Heart right ventricle (tissue), 16 donors: Measurements from ENCODE around the gene TRMT112. TPM values are rescaled to one million over a fixed set of nuclear protein-coding genes. Genes with fewer than 3 reads are reported as not detected.

Experiments
- ATAC-seq, 8 donors: fragments of 200-7000 bp; cut with Tn5 transposase; one replicate each; pipeline ENCODE4 v1.9.1; 2020; ENCODE audit warnings: mild to moderate bottlenecking in 8 of 8, moderate library complexity in 8 of 8, moderate number of reproducible peaks in 1 of 8
- DNase-seq, 2 donors: peaks; one replicate each; pipeline ENCODE4 v3.0.0-alpha.2; 2020
- H3K27ac ChIP-seq, 10 donors: fragments of 200-600 bp; sonication (generic) in 2 of 10; one replicate each; pipeline versions ENCODE4 v1.5.0 to v1.8.0; 2020 to 2022; ENCODE audit warnings: mild to moderate bottlenecking in 3 of 10
- H3K27me3 ChIP-seq, 7 donors: fragments of 200-600 bp; one replicate each; pipeline ENCODE4 v1.8.0; 2021 to 2022; ENCODE audit warnings: mild to moderate bottlenecking in 2 of 7
- H3K36me3 ChIP-seq, 9 donors: fragments of 200-600 bp; sonication (generic) in 1 of 9; one replicate each; pipeline versions ENCODE4 v1.5.0 to v1.8.0; 2020 to 2022; ENCODE audit warnings: mild to moderate bottlenecking in 2 of 9
- H3K4me1 ChIP-seq, 9 donors: fragments of 200-600 bp; sonication (generic) in 1 of 9; one replicate each; pipeline versions ENCODE4 v1.5.0 to v1.8.0; 2020 to 2022; ENCODE audit warnings: mild to moderate bottlenecking in 4 of 9
- H3K4me3 ChIP-seq, 10 donors: fragments of 200-600 bp; sonication (generic) in 2 of 10; one replicate each; pipeline versions ENCODE4 v1.5.0 to v1.8.0; 2020 to 2022; ENCODE audit warnings: mild to moderate bottlenecking in 7 of 10, moderate library complexity in 2 of 10
- H3K9me3 ChIP-seq, 11 donors: fragments of 200-600 bp in 10 of 11; sonication (generic) in 2 of 11; one replicate each; pipeline versions ENCODE4 v1.5.0 to v1.8.0; 2013 to 2022; ENCODE audit warnings: mild to moderate bottlenecking in 2 of 11, control low read depth in 1 of 11, moderate library complexity in 1 of 11
- CTCF ChIP-seq, 9 donors: fragments of 200-600 bp; sonication (generic) in 2 of 9; IDR thresholded peaks; one replicate each; pipeline versions ENCODE4 v1.5.0 to v1.8.0; 2021 to 2022; ENCODE audit warnings: antibody characterized with exemption in 9 of 9, mild to moderate bottlenecking in 5 of 9, moderate library complexity in 1 of 9
- WGBS, 2 donors: extraction: QIAGEN DNeasy Blood & Tissue Kit; methylation state at CpG; one replicate each; pipeline ENCODE4 v1.1.7; 2013; ENCODE audit warnings: inconsistent platforms in 1 of 2; 5-methylcytosine and 5-hydroxymethylcytosine counted together
- intact Hi-C, 10 donors: fragments of 100-400 bp; cut with DNase I; formaldehyde crosslinking; loops; one replicate each; pipeline versions ENCODE4 v1.11.1 to v1.14.2; 2022
- polyA plus RNA-seq, 2 donors: library from polyadenylated mRNA; stranded (reverse); fragments of 200-250 nt; gene quantifications; one replicate each; pipeline ENCODE4 v1.2.3, GENCODE V29; 2013
- total RNA-seq, 10 donors: library from RNA; stranded (reverse); fragmentation: NEBNext Ultra II Directional in 3 of 10; extraction: Animal tissue kit (Norgen Biotek cat#: 25700) in 3 of 10; gene quantifications; one replicate each; pipeline versions ENCODE4 v1.2.1 to v1.2.4, GENCODE V29; 2021 to 2023
- donor health status: Arrhythmogenic right ventricular cardiomyopathy.
- donor health status: ischemic (EF 13 %, LVEDD 7.1; RV severe dilation, severe dysfunction).
- donor health status: healthy with polysubstance abuse.
- donor health status: DM: no; HTN: yes; CAD: no.
- donor health status: DM: no; HTN: no; CAD: no.
- donor health status: ischemic (EF 25% LVEDD 6.9; RV normal size, moderate dysfunction).
- donor health status: ischemic (EF 25% LVEDD 5.7; RV mildly dilated, moderate dysfunction).
- donor health status: healthy.
- donor health status: DM: yes; HTN: yes; CAD: no.
- donor health status: Ischemic cardiomyopathy.
- donor health status: ischemic (EF 35%, LVEDD 5.7; RV mildly dilated, moderate dysfunction).
- donor health status: nonischemic (EF 11% LVEDD 7.7; RV severe dilation, severe dysfunction).
- donor health status: DM: yes; HTN: yes; CAD: no.
- donor health status: PGD.
- donor health status: ischemic (EF 29% LVEDD 5.4; RV normal size, mild dysfunction).
- donor health status: nonischemic (EF 23%, LVEDD 6.1; RV moderate dilation, normal function).

The TRMT112 gene
- total and polyA plus RNA-seq, 12 donors = 68.7 to 208 (median 92.2) TPM

- no peaks in the 10 kb centered on the region for H3K9me3 ChIP-seq
- H3K27me3 ChIP-seq = peaks cover 0 to 2% (median 0%) of the 10 kb centered on the region in 7 donors
- peak overlapping the region in 1 of 10 donors; percentile 85 for H3K27ac ChIP-seq
- no peak for TF ChIP-seq CTCF (IDR thresholded peaks at IDR 0.05)
- intact Hi-C loops = no loop called here
- no peak overlapping the region for H3K4me3 ChIP-seq
- 88 to 94% methylated on average over 8 of the region's 8 CpGs for WGBS, 2 donors
- H3K4me1 ChIP-seq = peaks cover 5 to 42% (median 12%) of the 10 kb centered on the region in 9 donors
- ATAC-seq (no peak), DNase-seq (no peak)
- peaks cover 0 to 6% (median 0%) of the 10 kb centered on the region in 9 donors for H3K36me3 ChIP-seq
Measured at GRCh38 chr11:64338716-64339115, 21.4 kb upstream of the TRMT112 start.

GRCh38 chr11:64337538-64338249 is 20.3 kb upstream of the TRMT112 start:
- no peak for DNase-seq
- 70% methylated on average over 8 of the region's 8 CpGs for WGBS, 2 donors
- Histone ChIP-seq H3K27me3 (peaks cover 0 to 2% (median 0%) of the 10 kb centered on the region in 7 donors), H3K36me3 (no peaks in the 10 kb centered on the region), H3K4me1 (peaks cover 5 to 40% (median 8%) of the 10 kb centered on the region in 9 donors), H3K27ac (no peak overlapping the region), H3K4me3 (no peak overlapping the region), H3K9me3 (no peaks in the 10 kb centered on the region)
- no peak for ATAC-seq
- no peak for TF ChIP-seq CTCF (IDR thresholded peaks at IDR 0.05)
- intact Hi-C loops = no loop called here

DNA sequence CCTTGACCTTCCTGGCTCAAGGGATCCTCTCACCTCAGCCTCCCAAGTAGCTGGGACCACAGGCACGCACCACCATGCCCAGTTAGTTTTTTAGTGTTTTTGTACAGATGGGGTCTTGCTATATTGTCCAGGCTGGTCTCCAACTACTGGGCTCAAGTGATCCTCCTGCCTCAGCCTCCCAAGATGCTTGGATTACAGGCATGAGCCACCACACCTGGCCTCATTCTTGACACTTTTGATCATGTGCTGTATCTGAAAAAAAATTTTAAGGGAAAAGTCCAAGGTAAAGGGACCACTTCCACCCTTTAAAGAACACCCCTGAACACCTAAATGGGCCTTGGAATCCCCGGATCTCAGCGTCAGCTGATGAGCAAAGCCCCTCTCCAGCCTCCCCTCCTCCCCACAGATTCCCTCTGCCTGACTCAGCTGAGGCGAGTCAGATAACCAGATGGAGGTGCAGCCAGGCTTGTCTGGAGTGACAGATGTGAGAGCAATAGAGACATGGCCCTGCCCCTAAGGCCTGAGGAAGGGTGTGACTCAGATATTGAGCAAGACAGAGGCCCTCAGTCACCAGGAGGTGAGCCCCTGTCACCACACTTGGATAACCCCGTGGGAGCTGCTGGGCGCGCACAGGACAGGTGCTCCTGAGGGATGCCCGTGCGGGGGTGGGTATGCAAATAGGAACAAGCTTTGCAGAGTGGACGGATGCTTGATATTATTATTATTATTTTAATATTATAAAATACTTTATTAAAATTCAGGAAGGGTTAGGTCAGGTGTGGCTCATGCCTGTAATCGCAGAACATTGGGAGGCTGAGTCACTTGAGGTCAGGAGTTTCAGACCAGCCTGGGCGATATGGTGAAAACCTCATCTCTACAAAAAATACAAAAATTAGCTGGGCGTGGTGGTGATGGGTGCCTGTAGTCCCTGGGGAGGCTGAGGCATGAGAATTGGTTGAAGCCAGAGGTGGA is 17.7 kb upstream of the TRMT112 start:
- ATAC-seq (peak in 6 of 8 donors; percentile 25 to 90 (median 66)), DNase-seq (no peak)
- intact Hi-C loops = no loop called here
- TF ChIP-seq CTCF (IDR thresholded peaks at IDR 0.05) = no peak
- Histone ChIP-seq H3K4me3 (no peak overlapping the region), H3K27ac (no peak overlapping the region), H3K27me3 (no peaks in the 10 kb centered on the region), H3K9me3 (no peaks in the 10 kb centered on the region), H3K4me1 (peaks cover 0 to 34% (median 7%) of the 10 kb centered on the region in 9 donors), H3K36me3 (no peaks in the 10 kb centered on the region)
- 55 to 67% methylated on average over 13 of the region's 13 CpGs for WGBS, 2 donors

- H3K4me3 ChIP-seq = no peak overlapping the region
- H3K9me3 ChIP-seq = no peaks in the 10 kb centered on the region
- intact Hi-C loops = no loop called here
- ATAC-seq = no peak
- H3K27me3 ChIP-seq = no peaks in the 10 kb centered on the region
- TF ChIP-seq CTCF (IDR thresholded peaks at IDR 0.05) = no peak
- WGBS, 2 donors = 90 to 91% methylated on average over 8 of the region's 8 CpGs
- no peaks in the 10 kb centered on the region for H3K36me3 ChIP-seq
- peaks cover 2 to 27% (median 20%) of the 10 kb centered on the region in 9 donors for H3K4me1 ChIP-seq
- H3K27ac ChIP-seq = no peak overlapping the region
- no peak for DNase-seq
Measured at GRCh38 chr11:64333556-64333955, 16.2 kb upstream of the TRMT112 start.
